B cell (primary cell): ENCODE results near the gene SPTY2D1.

Source experiments
- EZH2 ChIP-seq: IDR thresholded peaks from 2 replicates; pipeline ENCODE4 v1.6.1; 2012; ENCODE audit warnings: borderline replicate concordance, low read depth, mild to moderate bottlenecking, moderate library complexity, low read length; ENCODE audit not compliant: insufficient read depth, poor library complexity, severe bottlenecking
- TF ChIP-seq, protein P1 (sequence below): fragments of 200-600 bp; IDR thresholded peaks from one replicate; pipeline ENCODE4 v1.8.0; 2022; ENCODE audit warnings: antibody characterized with exemption, mild to moderate bottlenecking

DNA sequence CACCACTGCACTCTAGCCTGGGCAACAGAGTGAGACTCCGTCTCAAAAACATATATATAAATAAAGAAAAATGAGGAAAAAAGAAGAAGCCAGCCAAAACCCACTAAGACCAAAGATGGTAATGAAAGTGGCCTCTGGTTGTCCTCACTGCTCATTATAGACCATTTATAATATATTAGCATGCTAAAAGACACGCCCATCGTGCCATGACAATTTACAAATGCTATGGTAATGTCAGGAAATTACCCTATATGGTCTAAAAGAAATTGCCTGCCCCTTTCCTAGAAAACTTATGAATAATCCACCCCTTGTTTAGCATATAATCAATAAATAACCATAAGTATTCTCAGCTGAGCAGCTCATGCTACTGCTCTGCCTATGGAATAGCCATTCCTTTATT, 48.3 kb upstream of the SPTY2D1 start:
- TF ChIP-seq, protein P1, sequence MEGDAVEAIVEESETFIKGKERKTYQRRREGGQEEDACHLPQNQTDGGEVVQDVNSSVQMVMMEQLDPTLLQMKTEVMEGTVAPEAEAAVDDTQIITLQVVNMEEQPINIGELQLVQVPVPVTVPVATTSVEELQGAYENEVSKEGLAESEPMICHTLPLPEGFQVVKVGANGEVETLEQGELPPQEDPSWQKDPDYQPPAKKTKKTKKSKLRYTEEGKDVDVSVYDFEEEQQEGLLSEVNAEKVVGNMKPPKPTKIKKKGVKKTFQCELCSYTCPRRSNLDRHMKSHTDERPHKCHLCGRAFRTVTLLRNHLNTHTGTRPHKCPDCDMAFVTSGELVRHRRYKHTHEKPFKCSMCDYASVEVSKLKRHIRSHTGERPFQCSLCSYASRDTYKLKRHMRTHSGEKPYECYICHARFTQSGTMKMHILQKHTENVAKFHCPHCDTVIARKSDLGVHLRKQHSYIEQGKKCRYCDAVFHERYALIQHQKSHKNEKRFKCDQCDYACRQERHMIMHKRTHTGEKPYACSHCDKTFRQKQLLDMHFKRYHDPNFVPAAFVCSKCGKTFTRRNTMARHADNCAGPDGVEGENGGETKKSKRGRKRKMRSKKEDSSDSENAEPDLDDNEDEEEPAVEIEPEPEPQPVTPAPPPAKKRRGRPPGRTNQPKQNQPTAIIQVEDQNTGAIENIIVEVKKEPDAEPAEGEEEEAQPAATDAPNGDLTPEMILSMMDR, result no peak
- no peak for TF ChIP-seq EZH2
